Astrocyte (in vitro differentiated cells and primary cell): ENCODE measurements around the gene DKKL1. TPM values are rescaled to one million over a fixed set of nuclear protein-coding genes. Genes with fewer than 3 reads are reported as not detected.
A peak's percentile ranks its signal among the peaks of the same experiment; 100 is the strongest.

Experiments
- DNase-seq: peaks from one replicate; pipeline ENCODE4 v3.0.0-alpha.2; 2010; ENCODE audit warnings: low read depth
- FAIRE-seq: peaks from 2 replicates; lab custom pipeline; 2011; peaks lifted over from hg19 to GRCh38; lab: Jason Lieb, UNC
- H2AFZ ChIP-seq: 2 replicates; pipeline ENCODE4 v1.6.0; 2012; ENCODE audit warnings: low read depth, low read length, inconsistent platforms
- H3K27ac ChIP-seq: 2 replicates; pipeline ENCODE4 v1.5.1; 2011; ENCODE audit warnings: low read depth, low read length, inconsistent platforms
- H3K27me3 ChIP-seq: 2 replicates; pipeline ENCODE4 v1.6.0; 2011; ENCODE audit warnings: low read length, inconsistent platforms; ENCODE audit not compliant: insufficient read depth
- H3K36me3 ChIP-seq: 2 replicates; pipeline ENCODE4 v1.5.1; 2011; ENCODE audit warnings: low read length, inconsistent platforms; ENCODE audit not compliant: insufficient read depth
- H3K4me1 ChIP-seq: 2 replicates; pipeline ENCODE4 v1.5.1; 2011; ENCODE audit warnings: low read length, inconsistent platforms; ENCODE audit not compliant: insufficient read depth
- H3K4me2 ChIP-seq: 2 replicates; pipeline ENCODE4 v1.6.0; 2012; ENCODE audit warnings: low read length, inconsistent platforms
- H3K4me3 ChIP-seq: 2 replicates; pipeline ENCODE4 v1.5.1; 2011; ENCODE audit warnings: low read depth, mild to moderate bottlenecking, low read length, inconsistent platforms; ENCODE audit not compliant: insufficient read depth
- H3K79me2 ChIP-seq: 2 replicates; pipeline ENCODE4 v1.6.0; 2012; ENCODE audit warnings: mild to moderate bottlenecking, low read length, inconsistent platforms; ENCODE audit not compliant: insufficient read depth
- H3K9ac ChIP-seq: 2 replicates; pipeline ENCODE4 v1.6.0; 2012; ENCODE audit warnings: mild to moderate bottlenecking, low read length, inconsistent platforms
- H3K9me3 ChIP-seq: 2 replicates; pipeline ENCODE4 v1.5.1; 2012; ENCODE audit warnings: low read depth, mild to moderate bottlenecking, low read length, inconsistent platforms; ENCODE audit not compliant: insufficient read depth
- H4K20me1 ChIP-seq: 2 replicates; pipeline ENCODE4 v1.6.0; 2012; ENCODE audit warnings: low read length, inconsistent platforms; ENCODE audit not compliant: insufficient read depth
- H3K27ac Mint-ChIP-seq: one replicate; pipeline ENCODE4 v1.8.0; 2021; ENCODE audit warnings: mild to moderate bottlenecking, mixed read lengths; ENCODE audit not compliant: unreplicated experiment
- H3K27me3 Mint-ChIP-seq: one replicate; pipeline ENCODE4 v1.8.0; 2021; ENCODE audit warnings: low read depth, mixed read lengths; ENCODE audit not compliant: unreplicated experiment
- H3K36me3 Mint-ChIP-seq: one replicate; pipeline ENCODE4 v1.8.0; 2021; ENCODE audit warnings: low read depth, mixed read lengths; ENCODE audit not compliant: unreplicated experiment
- H3K4me1 Mint-ChIP-seq: one replicate; pipeline ENCODE4 v1.8.0; 2021; ENCODE audit warnings: low read depth, mixed read lengths; ENCODE audit not compliant: unreplicated experiment
- H3K4me3 Mint-ChIP-seq: one replicate; pipeline ENCODE4 v1.8.0; 2021; ENCODE audit warnings: mild to moderate bottlenecking, moderate library complexity, mixed read lengths; ENCODE audit not compliant: unreplicated experiment
- H3K9me3 Mint-ChIP-seq: one replicate; pipeline ENCODE4 v1.8.0; 2021; ENCODE audit warnings: mild to moderate bottlenecking, mixed read lengths; ENCODE audit not compliant: unreplicated experiment
- EZH2 ChIP-seq: IDR thresholded peaks from 2 replicates; pipeline ENCODE4 v1.6.1; 2012; ENCODE audit warnings: mild to moderate bottlenecking, low read length, inconsistent platforms; ENCODE audit not compliant: insufficient read depth
- total RNA-seq: library from RNA; stranded (reverse); gene quantifications from 2 replicates; pipeline ENCODE4 v1.2.1, GENCODE V29; 2021
- TF ChIP-seq, protein P1 (sequence below): IDR thresholded peaks from 2 replicates; pipeline ENCODE4 v1.5.1; 2011; ENCODE audit warnings: low read depth, mild to moderate bottlenecking, inconsistent platforms, low read length, moderate library complexity; ENCODE audit not compliant: insufficient read depth

The DKKL1 gene
- total RNA-seq, 1 donor from 2014 or later = 1.1 TPM

DNA sequence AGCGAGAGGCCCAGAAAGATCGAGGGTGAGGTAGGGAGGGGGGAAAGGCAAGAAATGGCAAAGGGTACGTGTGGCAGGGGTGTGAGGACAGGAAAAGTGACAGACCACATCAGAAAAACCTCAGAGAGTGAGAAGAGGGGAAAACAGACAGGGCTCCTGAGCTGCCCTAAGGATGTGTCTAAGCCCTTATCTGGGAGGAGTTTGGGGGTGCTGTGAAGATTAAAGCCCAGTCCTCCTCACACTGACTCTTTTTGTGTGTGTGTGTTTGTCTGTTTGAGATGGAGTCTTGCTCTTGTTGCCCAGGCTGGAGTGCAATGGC, 60.3 kb downstream of the DKKL1 start:
- H3K4me3 Mint-ChIP-seq = no peak overlapping the region
- H3K4me3 ChIP-seq = no peak overlapping the region
- TF ChIP-seq EZH2 = no peak
- TF ChIP-seq, protein P1, sequence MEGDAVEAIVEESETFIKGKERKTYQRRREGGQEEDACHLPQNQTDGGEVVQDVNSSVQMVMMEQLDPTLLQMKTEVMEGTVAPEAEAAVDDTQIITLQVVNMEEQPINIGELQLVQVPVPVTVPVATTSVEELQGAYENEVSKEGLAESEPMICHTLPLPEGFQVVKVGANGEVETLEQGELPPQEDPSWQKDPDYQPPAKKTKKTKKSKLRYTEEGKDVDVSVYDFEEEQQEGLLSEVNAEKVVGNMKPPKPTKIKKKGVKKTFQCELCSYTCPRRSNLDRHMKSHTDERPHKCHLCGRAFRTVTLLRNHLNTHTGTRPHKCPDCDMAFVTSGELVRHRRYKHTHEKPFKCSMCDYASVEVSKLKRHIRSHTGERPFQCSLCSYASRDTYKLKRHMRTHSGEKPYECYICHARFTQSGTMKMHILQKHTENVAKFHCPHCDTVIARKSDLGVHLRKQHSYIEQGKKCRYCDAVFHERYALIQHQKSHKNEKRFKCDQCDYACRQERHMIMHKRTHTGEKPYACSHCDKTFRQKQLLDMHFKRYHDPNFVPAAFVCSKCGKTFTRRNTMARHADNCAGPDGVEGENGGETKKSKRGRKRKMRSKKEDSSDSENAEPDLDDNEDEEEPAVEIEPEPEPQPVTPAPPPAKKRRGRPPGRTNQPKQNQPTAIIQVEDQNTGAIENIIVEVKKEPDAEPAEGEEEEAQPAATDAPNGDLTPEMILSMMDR = no peak
- peaks cover 4% of the 10 kb centered on the region for H3K4me1 ChIP-seq
- peaks cover 3% of the 10 kb centered on the region for H3K9me3 Mint-ChIP-seq
- DNase-seq (no peak), FAIRE-seq (no peak)
- no peaks in the 10 kb centered on the region for H3K9me3 ChIP-seq
- no peaks in the 10 kb centered on the region for H3K79me2 ChIP-seq
- no peak overlapping the region for H3K9ac ChIP-seq
- H4K20me1 ChIP-seq = peaks cover 7% of the 10 kb centered on the region
- H2AFZ ChIP-seq = no peak overlapping the region
- H3K27ac ChIP-seq = no peak overlapping the region
- H3K4me1 Mint-ChIP-seq = peaks cover 5% of the 10 kb centered on the region
- H3K36me3 ChIP-seq = no peaks in the 10 kb centered on the region
- peak overlapping the region; percentile 62 for H3K4me2 ChIP-seq
- peaks cover 93% of the 10 kb centered on the region for H3K27me3 ChIP-seq
- H3K36me3 Mint-ChIP-seq = peaks cover 3% of the 10 kb centered on the region
- peaks cover 90% of the 10 kb centered on the region for H3K27me3 Mint-ChIP-seq
- H3K27ac Mint-ChIP-seq = no peak overlapping the region

Other genes with a start within 250 kb of the DKKL1 start
- gene LIN7B, start 249.5 kb upstream of the DKKL1 start, total RNA-seq = 8.9 and 9.7 TPM in 2 replicates
- gene C19orf73, start 244.7 kb upstream of the DKKL1 start, total RNA-seq = 0.73 and 1.4 TPM in 2 replicates
- 9.2 and 11.7 TPM in 2 replicates for gene PPFIA3, start 244.3 kb upstream of the DKKL1 start, total RNA-seq
- not detected in 2 replicates for gene HRC, start 208.5 kb upstream of the DKKL1 start, total RNA-seq
- 26.3 and 28.3 TPM in 2 replicates for gene TRPM4, start 206.1 kb upstream of the DKKL1 start, total RNA-seq
- 2.8 and 4.6 TPM in 2 replicates for gene SLC6A16, start 38.7 kb upstream of the DKKL1 start, total RNA-seq
- gene CD37, start 28.5 kb upstream of the DKKL1 start, total RNA-seq = 0.20 TPM in 1 of 2 replicates, not detected in the other
- gene TEAD2, start 1.5 kb upstream of the DKKL1 start, total RNA-seq = 46.5 and 58.2 TPM in 2 replicates
- gene KASH5, start 24.4 kb downstream of the DKKL1 start, total RNA-seq = not detected in 2 replicates
- not detected in 2 replicates for gene PTH2, start 59.6 kb downstream of the DKKL1 start, total RNA-seq
- not detected in 2 replicates for gene GFY, start 61.5 kb downstream of the DKKL1 start, total RNA-seq
- gene SLC17A7, start 77.7 kb downstream of the DKKL1 start, total RNA-seq = 0.12 and 0.16 TPM in 2 replicates
- 61.3 and 76.4 TPM in 2 replicates for gene PIH1D1, start 87.9 kb downstream of the DKKL1 start, total RNA-seq
- gene ALDH16A1, start 89.3 kb downstream of the DKKL1 start, total RNA-seq = 13.0 and 19.2 TPM in 2 replicates
- 0.38 TPM in 1 of 2 replicates, not detected in the other for gene FLT3LG, start 110.3 kb downstream of the DKKL1 start, total RNA-seq
- 2,066 and 2,119 TPM in 2 replicates for gene RPL13A, start 123.7 kb downstream of the DKKL1 start, total RNA-seq
- 1,263 and 1,399 TPM in 2 replicates for gene RPS11, start 132.6 kb downstream of the DKKL1 start, total RNA-seq
- gene FCGRT, start 148.8 kb downstream of the DKKL1 start, total RNA-seq = 32.2 and 40.6 TPM in 2 replicates
- gene RCN3, start 164.1 kb downstream of the DKKL1 start, total RNA-seq = 20.2 and 27.5 TPM in 2 replicates
- 74.6 and 83.8 TPM in 2 replicates for gene NOSIP, start 216.7 kb downstream of the DKKL1 start, total RNA-seq
- 0.89 and 1.3 TPM in 2 replicates for gene PRRG2, start 217.4 kb downstream of the DKKL1 start, total RNA-seq
- 29.7 and 29.9 TPM in 2 replicates for gene PRR12, start 227.3 kb downstream of the DKKL1 start, total RNA-seq